GM19397 (cell line): ENCODE results near the gene CFAP97D2.

Source experiments
- ATAC-seq: cut with Tn5 transposase; IDR thresholded peaks from one replicate; pipeline ENCODE4 v1.9.1; 2021; ENCODE audit warnings: mild to moderate bottlenecking, moderate library complexity; ENCODE audit not compliant: unreplicated experiment

CFAP97D2 gene

GRCh38 chr13:114264886-114265611, 86.0 kb downstream of the CFAP97D2 start:
- no peak for ATAC-seq

- ATAC-seq, result no peak
Measured at GRCh38 chr13:114266241-114266640, 87.2 kb downstream of the CFAP97D2 start.

- no peak for ATAC-seq
Measured at GRCh38 chr13:114268344-114269280, 89.6 kb downstream of the CFAP97D2 start.

GRCh38 chr13:114269281-114269770, 90.3 kb downstream of the CFAP97D2 start:
- no peak for ATAC-seq
